GM12801 (cell line): ENCODE measurements around the gene TMED4.

Source experiments
- TF ChIP-seq, protein P1 (sequence below): IDR thresholded peaks from one replicate; pipeline ENCODE4 v1.5.1; 2011; ENCODE audit warnings: control low read depth; ENCODE audit not compliant: insufficient read length; ENCODE audit errors: extremely low read depth

TMED4 gene

DNA sequence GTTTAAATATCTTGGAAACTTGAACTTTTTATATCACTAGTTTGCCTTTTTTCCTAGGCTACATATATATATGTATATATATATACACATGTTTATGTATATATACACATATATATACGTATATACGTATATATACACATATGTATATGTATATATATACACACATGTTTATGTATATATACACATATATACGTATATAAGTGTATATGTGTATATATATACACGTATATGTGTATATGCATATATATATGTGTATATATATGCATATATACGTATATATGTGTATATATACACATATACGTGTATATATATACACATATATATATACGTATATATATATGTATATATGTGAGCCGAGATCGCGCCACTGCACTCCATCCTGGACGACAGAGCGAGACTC lies 34.5 kb upstream of the TMED4 start:
- TF ChIP-seq, protein P1, sequence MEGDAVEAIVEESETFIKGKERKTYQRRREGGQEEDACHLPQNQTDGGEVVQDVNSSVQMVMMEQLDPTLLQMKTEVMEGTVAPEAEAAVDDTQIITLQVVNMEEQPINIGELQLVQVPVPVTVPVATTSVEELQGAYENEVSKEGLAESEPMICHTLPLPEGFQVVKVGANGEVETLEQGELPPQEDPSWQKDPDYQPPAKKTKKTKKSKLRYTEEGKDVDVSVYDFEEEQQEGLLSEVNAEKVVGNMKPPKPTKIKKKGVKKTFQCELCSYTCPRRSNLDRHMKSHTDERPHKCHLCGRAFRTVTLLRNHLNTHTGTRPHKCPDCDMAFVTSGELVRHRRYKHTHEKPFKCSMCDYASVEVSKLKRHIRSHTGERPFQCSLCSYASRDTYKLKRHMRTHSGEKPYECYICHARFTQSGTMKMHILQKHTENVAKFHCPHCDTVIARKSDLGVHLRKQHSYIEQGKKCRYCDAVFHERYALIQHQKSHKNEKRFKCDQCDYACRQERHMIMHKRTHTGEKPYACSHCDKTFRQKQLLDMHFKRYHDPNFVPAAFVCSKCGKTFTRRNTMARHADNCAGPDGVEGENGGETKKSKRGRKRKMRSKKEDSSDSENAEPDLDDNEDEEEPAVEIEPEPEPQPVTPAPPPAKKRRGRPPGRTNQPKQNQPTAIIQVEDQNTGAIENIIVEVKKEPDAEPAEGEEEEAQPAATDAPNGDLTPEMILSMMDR, result no peak

DNA sequence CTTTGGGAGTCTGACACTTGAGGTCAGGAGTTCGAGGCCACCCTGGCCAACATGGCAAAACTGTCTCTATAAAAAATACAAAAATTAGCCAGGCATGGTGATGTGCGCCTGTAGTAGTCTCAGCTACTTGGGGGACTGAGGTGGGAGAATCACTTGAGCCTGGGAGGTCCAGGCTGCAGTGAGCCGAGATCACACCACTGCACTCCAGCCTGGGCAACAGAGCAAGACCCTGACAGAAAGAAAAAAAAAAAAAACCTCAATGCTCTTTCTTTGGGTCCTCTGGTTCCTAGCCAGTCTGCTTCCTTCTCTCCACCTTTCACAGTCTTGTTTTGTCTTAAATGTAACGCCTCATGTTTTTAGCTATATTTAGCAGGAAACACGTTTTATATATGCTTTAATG lies 33.8 kb upstream of the TMED4 start:
- TF ChIP-seq, protein P1, result no peak

DNA sequence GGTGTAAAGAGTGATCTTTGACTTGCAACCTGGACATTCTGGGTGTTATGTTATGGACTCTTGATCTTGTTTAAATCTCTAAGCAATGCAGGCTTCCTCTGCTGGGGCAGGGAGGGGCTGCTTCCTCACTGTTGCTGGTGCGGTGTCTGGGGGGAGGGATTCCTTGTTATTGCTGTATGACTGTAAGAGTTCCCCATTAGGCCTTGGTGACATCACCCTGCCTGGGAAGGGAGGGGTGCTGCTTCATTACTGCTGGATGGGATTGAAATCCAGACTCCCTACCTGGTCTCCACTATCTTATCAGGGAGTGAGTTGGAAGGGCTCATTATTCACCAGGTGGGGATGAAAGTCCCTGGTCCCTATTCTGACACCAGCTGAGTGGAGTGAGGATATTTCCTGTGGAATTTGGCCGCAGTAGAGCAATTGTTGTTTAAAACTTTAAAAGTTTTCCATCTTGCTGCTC lies 33.1 kb upstream of the TMED4 start:
- TF ChIP-seq, protein P1, result no peak

DNA sequence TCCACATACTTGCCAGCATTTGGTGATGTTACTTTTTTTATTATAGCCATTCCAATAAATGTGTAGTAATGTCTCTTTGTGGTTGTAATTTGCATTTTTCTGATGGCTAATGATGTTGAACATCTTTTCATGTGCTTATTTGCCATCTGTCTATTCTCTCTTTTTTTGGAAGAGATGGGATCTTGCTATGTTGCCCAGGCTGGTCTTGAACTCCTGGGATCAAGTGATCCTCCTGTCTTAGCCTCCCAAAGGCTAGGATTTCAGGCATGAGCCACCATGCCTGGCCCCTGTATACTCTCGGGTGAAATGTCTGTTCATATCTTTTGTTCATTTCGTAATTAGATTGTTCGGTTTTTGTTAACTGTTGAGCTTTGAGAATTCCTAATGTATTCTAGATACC lies 27.8 kb upstream of the TMED4 start:
- TF ChIP-seq, protein P1, result no peak

DNA sequence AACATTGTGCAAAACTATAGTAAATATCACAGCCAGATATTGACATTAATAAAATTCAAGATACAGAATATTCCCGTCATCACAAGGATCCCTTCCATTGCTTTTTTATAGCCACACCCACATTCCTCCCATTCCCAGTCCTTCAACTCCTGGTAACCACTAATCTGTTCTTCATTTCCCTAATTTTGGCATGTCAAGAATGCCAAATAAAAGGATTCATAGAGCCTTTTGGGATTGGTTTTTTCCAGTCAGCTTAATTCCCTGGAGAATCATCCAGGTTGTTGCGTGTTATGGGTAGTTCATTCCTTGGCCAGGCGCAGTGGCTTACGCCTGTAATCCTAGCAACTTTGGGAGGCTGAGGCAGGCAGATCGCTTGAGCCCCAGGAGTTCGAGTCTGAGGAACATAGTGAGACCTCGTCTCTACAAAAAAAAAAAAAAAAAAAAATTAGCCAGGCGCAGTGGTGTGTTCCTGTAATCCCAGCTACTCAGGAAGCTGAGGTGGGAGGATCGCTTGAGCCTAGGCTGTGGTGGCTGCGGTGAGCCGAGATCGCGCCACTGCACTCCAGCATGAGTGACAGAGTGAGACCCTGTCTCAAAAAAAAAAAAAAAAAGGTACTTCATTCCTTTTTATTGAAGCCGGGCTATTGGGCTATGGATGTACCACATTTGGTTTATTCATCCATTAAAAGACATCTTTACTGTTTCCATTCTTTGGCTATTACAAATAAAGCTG lies 27.1 kb upstream of the TMED4 start:
- TF ChIP-seq, protein P1, result no peak

DNA sequence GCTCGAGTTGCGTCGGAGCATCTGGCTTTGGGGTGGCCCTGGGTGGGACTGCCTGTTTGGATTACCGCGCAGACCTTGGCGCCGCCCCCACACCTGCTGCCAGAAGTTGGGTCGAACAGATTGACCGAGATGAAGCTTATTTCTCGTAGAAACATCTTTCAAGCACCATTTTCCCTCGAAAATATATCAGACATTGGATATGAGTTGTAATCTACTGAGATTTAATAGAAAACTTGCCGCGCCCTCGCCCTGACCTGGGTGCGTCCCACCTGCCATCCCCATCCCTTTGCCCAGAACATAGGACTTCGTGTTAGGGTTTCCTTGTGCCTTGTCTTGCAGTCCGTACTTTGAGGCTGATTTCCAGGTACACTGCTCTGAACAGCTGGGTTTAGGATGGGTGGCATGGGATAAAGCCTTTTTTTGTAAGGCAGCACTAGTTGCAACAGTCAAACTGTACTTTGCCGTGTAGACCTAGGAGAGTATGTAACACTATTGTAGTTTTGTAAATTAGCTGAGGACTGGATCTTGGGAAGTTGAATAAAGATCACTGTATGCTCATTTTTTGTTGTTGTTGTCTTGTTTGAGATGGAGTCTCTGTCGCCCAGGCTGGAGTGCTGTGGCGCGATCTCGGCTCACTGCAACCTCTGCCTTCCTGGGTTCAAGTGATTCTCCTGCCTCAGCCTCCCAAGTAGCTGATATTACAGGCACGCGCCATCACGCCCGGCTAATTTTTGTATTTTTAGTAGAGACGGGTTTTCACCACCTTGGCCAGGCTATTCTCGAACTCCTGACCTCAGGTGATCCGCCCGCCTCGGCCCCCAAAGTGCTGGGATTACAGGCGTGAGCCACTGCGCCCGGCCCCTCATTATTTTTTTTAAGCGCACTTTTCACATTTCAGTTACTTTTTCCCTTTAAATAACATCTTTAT lies 25.4 kb upstream of the TMED4 start:
- TF ChIP-seq, protein P1, result no peak

DNA sequence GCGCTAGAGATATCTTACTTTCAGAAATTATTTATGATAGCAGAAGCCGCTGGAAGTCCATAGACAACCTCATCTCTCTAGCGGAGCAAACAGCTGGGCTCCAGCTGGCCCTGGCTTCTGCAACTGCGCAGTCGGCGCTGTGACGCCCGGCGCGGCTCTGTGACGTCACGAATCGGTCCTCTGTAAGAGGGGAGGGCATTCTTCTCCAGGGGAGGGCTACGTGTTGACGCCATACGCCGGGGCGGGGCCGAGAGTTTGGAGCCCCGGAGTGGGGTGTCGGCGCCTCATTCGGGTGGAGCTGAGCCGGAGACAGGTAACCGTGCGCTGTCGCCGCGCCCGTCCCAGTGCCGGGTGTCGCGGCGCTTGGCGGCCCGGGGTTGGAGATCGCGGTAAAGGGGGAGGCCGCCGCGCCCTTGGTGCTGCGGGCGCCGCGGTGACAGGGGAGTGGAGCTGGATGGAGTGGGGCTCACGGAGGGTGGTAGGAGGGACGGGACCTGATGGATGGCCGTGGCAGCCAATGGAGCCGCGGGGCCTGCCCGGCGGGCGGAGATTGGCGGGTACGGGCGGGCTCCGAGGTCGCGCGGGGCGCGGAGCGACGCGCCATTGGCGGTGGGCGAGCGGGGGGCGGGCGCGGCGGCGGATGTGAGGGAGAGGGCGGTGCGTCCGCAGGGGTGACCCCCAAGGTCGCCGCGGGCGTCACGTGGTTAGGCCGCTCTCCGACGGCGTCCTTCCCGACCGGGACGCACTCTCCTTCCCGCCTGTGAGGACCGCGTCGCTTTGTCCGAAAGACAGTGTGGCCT lies 24.5 kb upstream of the TMED4 start, which contains the start of gene OGDH:
TSS of gene OGDH (plus strand) at position 287 of the 800 bp plus-strand sequence. CDS start 17,717 bp downstream, outside the sequence.
- TF ChIP-seq, protein P1, result no peak
